ENCODE results near the gene GNS. TPM values are rescaled to one million over a fixed set of nuclear protein-coding genes. Genes with fewer than 3 reads are reported as not detected.

GNS gene
- total RNA-seq, 1 experiment from 2014 or later, result 26.0 TPM

- Histone ChIP-seq H3K27me3 (ENCODE audit: insufficient read depth, low read length) (no peaks in the 10 kb centered on the region), H2BK5ac (ENCODE audit: insufficient read length, low read length) (no peak overlapping the region), H2BK15ac (ENCODE audit: low read depth, low read length) (no peak overlapping the region), H2BK12ac (ENCODE audit: insufficient read length, low read depth, low read length) (no peak overlapping the region), H3K18ac (ENCODE audit: insufficient read length, low read depth, low read length) (no peak overlapping the region), H3K23me2 (ENCODE audit: insufficient read length, low read depth, low read length, poor library complexity, severe bottlenecking) (no peaks in the 10 kb centered on the region), H3K9me3 (ENCODE audit: control insufficient read depth, low read depth, low read length) (no peaks in the 10 kb centered on the region), H3K9ac (ENCODE audit: extremely low read depth, insufficient read length, low read length) (no peak overlapping the region), H4K5ac (ENCODE audit: insufficient read length, low read depth, low read length) (no peak overlapping the region), H2BK120ac (ENCODE audit: low read depth, low read length, poor library complexity, severe bottlenecking) (no peak overlapping the region), H3K27ac (ENCODE audit: insufficient read length, low read depth, low read length) (no peak overlapping the region), H4K20me1 (ENCODE audit: control insufficient read depth, insufficient read depth, insufficient read length) (no peaks in the 10 kb centered on the region), H3K4me2 (ENCODE audit: insufficient read depth, insufficient read length, low read length) (no peak overlapping the region), H4K8ac (replicated peaks; ENCODE audit: insufficient read length, low read depth, low read length) (no peak overlapping the region), H3K79me2 (ENCODE audit: insufficient read depth, low read length) (no peaks in the 10 kb centered on the region), H3K23ac (ENCODE audit: insufficient read length, low read depth, low read length) (no peak overlapping the region), H3K4ac (ENCODE audit: low read depth, low read length) (no peak overlapping the region), H3K4me1 (ENCODE audit: insufficient read depth, low read length) (no peaks in the 10 kb centered on the region), H3K56ac (ENCODE audit: insufficient read length, low read depth, low read length) (no peak overlapping the region), H2BK20ac (ENCODE audit: low read depth, low read length, poor library complexity, severe bottlenecking) (no peak overlapping the region), H3K79me1 (ENCODE audit: insufficient read depth, low read depth, low read length, poor library complexity, severe bottlenecking) (no peaks in the 10 kb centered on the region), H3T11ph (ENCODE audit: low read length) (no peak overlapping the region), H2AFZ (ENCODE audit: low read length) (no peak overlapping the region), H2AK5ac (ENCODE audit: insufficient read length, low read length) (no peak overlapping the region), H3K14ac (ENCODE audit: insufficient read depth, low read length) (no peak overlapping the region), H4K91ac (ENCODE audit: insufficient read length, low read depth, low read length) (no peak overlapping the region)
- H3K27me3 Mint-ChIP-seq (ENCODE audit: low read depth), result no peaks in the 10 kb centered on the region
- TF ChIP-seq CTCF (conservative IDR thresholded peaks at IDR 0.05), result no peak
- no peak for DNase-seq
- no peak overlapping the region for H3K4me3 Mint-ChIP-seq
- no CpG with 5 or more reads among the region's 3 CpGs for WGBS (ENCODE audit: extremely low coverage, insufficient read length, low lambda C conversion rate)
- H3K4me1 Mint-ChIP-seq, result no peaks in the 10 kb centered on the region
- H3K36me3 Mint-ChIP-seq (ENCODE audit: insufficient read depth in 1 of 3, low read depth in 3 of 3), result peaks cover 18 to 81% (median 71%) of the 10 kb centered on the region in 3 experiments; a peak in 6 of 7 replicates
- H3K27ac Mint-ChIP-seq, result no peak overlapping the region
- no peaks in the 10 kb centered on the region for H3K9me3 Mint-ChIP-seq
Observed at GRCh38 chr12:64742416-64742815, 16.8 kb downstream of the GNS start.
